Ectodermal cell (in vitro differentiated cells): Measurements from ENCODE around the gene DSCAM.

Experiments
- H3K27ac ChIP-seq: 2 replicates; pipeline ENCODE4 v1.7.0; 2013; ENCODE audit warnings: mild to moderate bottlenecking, low read depth, low read length; ENCODE audit not compliant: insufficient read depth, poor library complexity, severe bottlenecking
- H3K27me3 ChIP-seq: 2 replicates; pipeline ENCODE4 v1.7.0; 2013; ENCODE audit warnings: mild to moderate bottlenecking, low read length; ENCODE audit not compliant: insufficient read depth, control insufficient read depth, poor library complexity, severe bottlenecking
- H3K36me3 ChIP-seq: one replicate; pipeline ENCODE4 v1.7.0; 2013; ENCODE audit warnings: low read length; ENCODE audit not compliant: control insufficient read depth, insufficient read depth
- H3K4me1 ChIP-seq: one replicate; pipeline ENCODE4 v1.7.0; 2013; ENCODE audit warnings: low read length; ENCODE audit not compliant: control insufficient read depth, insufficient read depth
- H3K4me3 ChIP-seq: 2 replicates; pipeline ENCODE4 v1.7.0; 2013; ENCODE audit warnings: low read depth, low read length, control low read depth; ENCODE audit not compliant: insufficient read depth
- H3K9me3 ChIP-seq: 2 replicates; pipeline ENCODE4 v1.7.0; 2013; ENCODE audit warnings: mild to moderate bottlenecking, low read length, moderate library complexity; ENCODE audit not compliant: control insufficient read depth
- WGBS, 2 experiments: methylation state at CpG; one replicate each; pipeline ENCODE4 v1.1.7; 2013; ENCODE audit warnings: missing lambda C conversion rate in 2 of 2; 5-methylcytosine and 5-hydroxymethylcytosine counted together

The DSCAM gene

GRCh38 chr21:40070871-40071270, 776.1 kb downstream of the DSCAM start:
- no peak overlapping the region for H3K4me3 ChIP-seq
- no peaks in the 10 kb centered on the region for H3K9me3 ChIP-seq
- H3K36me3 ChIP-seq, result no peaks in the 10 kb centered on the region
- no peak overlapping the region for H3K27ac ChIP-seq
- H3K4me1 ChIP-seq, result no peaks in the 10 kb centered on the region
- H3K27me3 ChIP-seq, result no peaks in the 10 kb centered on the region
- WGBS, 2 experiments, result 96 to 98% methylated on average over 4 of the region's 4 CpGs

DNA sequence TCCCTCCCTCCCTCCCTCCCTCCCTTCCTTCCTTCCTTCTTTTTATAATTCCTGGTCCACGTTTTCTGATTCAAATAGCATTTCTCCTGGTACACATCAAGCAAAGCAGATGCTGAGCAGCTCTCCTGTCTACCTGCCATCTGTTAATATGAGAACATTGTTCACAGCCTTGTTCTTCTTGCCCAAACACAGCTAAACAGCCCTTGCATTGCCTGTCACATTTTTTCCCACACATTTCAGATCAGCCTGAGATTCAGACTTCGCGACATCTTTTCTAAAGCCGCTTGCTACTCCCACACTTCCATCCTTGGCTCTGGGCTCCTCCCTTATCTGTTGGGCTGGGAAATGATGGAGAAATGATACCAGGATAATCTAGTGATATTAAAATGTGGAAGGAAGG, 779.2 kb downstream of the DSCAM start:
- H3K27ac ChIP-seq, result no peak overlapping the region
- H3K4me1 ChIP-seq, result no peaks in the 10 kb centered on the region
- WGBS, 2 experiments, result 17 to 82% methylated on average over 1 to 4 of the region's 4 CpGs

DNA sequence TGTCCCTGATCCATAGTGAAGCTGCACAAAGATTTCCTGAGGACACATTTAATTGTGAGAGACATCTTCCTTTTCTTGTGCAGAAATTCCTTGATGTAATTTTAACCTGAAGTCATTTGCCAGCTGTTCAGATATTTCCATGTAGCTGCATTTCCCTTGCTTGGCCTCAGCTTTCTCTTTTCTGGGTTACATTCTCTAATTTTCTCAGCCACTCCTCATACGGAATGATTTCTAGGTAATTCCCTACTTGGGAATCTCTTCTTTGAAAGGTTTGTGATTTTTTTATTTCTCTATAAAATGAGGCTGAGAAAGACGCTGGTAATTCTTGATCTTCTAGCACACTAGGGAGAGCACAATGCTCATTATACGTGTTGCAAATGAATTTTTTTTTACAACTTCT, 780.7 kb downstream of the DSCAM start:
- 88 to 94% methylated on average over 3 of the region's 3 CpGs for WGBS, 2 experiments

More for the DNA sequence above, 779.2 kb downstream of the DSCAM start:
- Histone ChIP-seq H3K36me3 (no peaks in the 10 kb centered on the region), H3K27me3 (no peaks in the 10 kb centered on the region), H3K9me3 (no peaks in the 10 kb centered on the region), H3K4me3 (no peak overlapping the region)

GRCh38 chr21:40060083-40060677, 786.8 kb downstream of the DSCAM start:
- no peak overlapping the region for H3K27ac ChIP-seq
- no peaks in the 10 kb centered on the region for H3K9me3 ChIP-seq
- H3K4me1 ChIP-seq, result no peaks in the 10 kb centered on the region
- H3K4me3 ChIP-seq, result no peak overlapping the region
- WGBS, 2 experiments, result 94 to 96% methylated on average over 7 of the region's 7 CpGs
- H3K27me3 ChIP-seq, result no peaks in the 10 kb centered on the region
- H3K36me3 ChIP-seq, result no peaks in the 10 kb centered on the region

More for the DNA sequence above, 780.7 kb downstream of the DSCAM start:
- H3K9me3 ChIP-seq, result no peaks in the 10 kb centered on the region
- H3K4me3 ChIP-seq, result no peak overlapping the region
- H3K27me3 ChIP-seq, result no peaks in the 10 kb centered on the region
- no peaks in the 10 kb centered on the region for H3K36me3 ChIP-seq
- no peak overlapping the region for H3K27ac ChIP-seq
- H3K4me1 ChIP-seq, result no peaks in the 10 kb centered on the region

DNA sequence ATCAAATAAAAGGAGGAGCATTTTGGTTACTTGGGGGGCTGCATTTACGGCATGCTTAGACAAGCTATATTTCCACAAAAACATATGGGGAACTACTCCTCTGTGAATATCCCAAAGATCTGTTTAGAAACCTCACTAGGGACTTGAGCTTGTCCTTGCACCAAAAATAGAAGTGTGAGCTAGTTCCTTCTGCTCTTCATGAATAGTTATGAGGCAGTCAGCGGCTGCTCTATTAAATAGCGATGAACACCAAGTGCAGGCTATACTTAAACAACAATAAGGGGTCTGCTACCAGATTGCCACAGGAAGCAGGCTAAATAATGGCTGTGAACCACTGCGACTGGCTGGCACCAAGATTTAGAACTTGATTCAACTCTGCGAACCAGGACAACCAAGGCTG, 789.6 kb downstream of the DSCAM start:
- Histone ChIP-seq H3K4me3 (no peak overlapping the region), H3K9me3 (no peaks in the 10 kb centered on the region), H3K36me3 (no peaks in the 10 kb centered on the region), H3K4me1 (no peaks in the 10 kb centered on the region), H3K27ac (no peak overlapping the region), H3K27me3 (no peaks in the 10 kb centered on the region)
- 95 to 96% methylated on average over 5 of the region's 5 CpGs for WGBS, 2 experiments

GRCh38 chr21:40056031-40056430, 790.9 kb downstream of the DSCAM start:
- no peaks in the 10 kb centered on the region for H3K27me3 ChIP-seq
- H3K36me3 ChIP-seq, result no peaks in the 10 kb centered on the region
- no peaks in the 10 kb centered on the region for H3K4me1 ChIP-seq
- H3K4me3 ChIP-seq, result no peak overlapping the region
- H3K27ac ChIP-seq, result no peak overlapping the region
- no peaks in the 10 kb centered on the region for H3K9me3 ChIP-seq
- WGBS, 2 experiments, result 91 to 92% methylated on average over 2 of the region's 3 CpGs

DNA sequence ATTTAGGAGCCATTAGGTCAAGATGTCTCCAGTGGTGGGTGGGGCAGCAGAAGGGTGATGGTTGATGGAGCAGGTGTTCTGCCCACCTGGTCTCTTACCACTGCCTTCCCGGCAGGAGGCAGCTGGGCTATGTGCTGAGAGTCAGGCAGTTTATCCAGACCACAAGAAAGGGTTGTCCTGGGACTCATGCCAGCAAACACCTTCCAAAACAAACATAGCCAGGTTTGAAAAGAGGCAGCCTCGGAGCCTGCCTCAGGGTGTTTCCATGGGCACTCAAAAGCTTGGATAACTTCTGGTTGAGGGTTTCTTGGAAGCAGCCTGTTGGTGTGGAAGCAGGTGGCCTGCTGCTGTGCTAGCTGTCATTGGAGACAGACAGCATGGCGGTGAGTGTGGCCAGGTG, 792.6 kb downstream of the DSCAM start:
- WGBS, 2 experiments, result 91 to 96% methylated on average over 3 of the region's 3 CpGs
- Histone ChIP-seq H3K27ac (no peak overlapping the region), H3K4me3 (no peak overlapping the region), H3K9me3 (no peaks in the 10 kb centered on the region), H3K27me3 (no peaks in the 10 kb centered on the region), H3K4me1 (no peaks in the 10 kb centered on the region), H3K36me3 (no peaks in the 10 kb centered on the region)

- WGBS, 2 experiments, result 93 to 97% methylated on average over 11 of the region's 11 CpGs
- H3K36me3 ChIP-seq, result no peaks in the 10 kb centered on the region
- no peaks in the 10 kb centered on the region for H3K27me3 ChIP-seq
- H3K4me3 ChIP-seq, result no peak overlapping the region
- peaks cover 3% of the 10 kb centered on the region for H3K4me1 ChIP-seq
- H3K27ac ChIP-seq, result no peak overlapping the region
- no peaks in the 10 kb centered on the region for H3K9me3 ChIP-seq
Observed at GRCh38 chr21:40053007-40053406, 794.0 kb downstream of the DSCAM start.

- Histone ChIP-seq H3K9me3 (no peaks in the 10 kb centered on the region), H3K27me3 (no peaks in the 10 kb centered on the region), H3K36me3 (no peaks in the 10 kb centered on the region), H3K4me3 (no peak overlapping the region), H3K27ac (no peak overlapping the region), H3K4me1 (peaks cover 3% of the 10 kb centered on the region)
- WGBS, 2 experiments, result 86 to 97% methylated on average over 2 of the region's 2 CpGs
Observed at GRCh38 chr21:40052276-40052675, 794.7 kb downstream of the DSCAM start.

- H3K27ac ChIP-seq, result no peak overlapping the region
- H3K27me3 ChIP-seq, result no peaks in the 10 kb centered on the region
- no peaks in the 10 kb centered on the region for H3K36me3 ChIP-seq
- 92 to 94% methylated on average over 11 of the region's 11 CpGs for WGBS, 2 experiments
- no peaks in the 10 kb centered on the region for H3K9me3 ChIP-seq
- H3K4me3 ChIP-seq, result no peak overlapping the region
- H3K4me1 ChIP-seq, result peaks cover 3% of the 10 kb centered on the region
Observed at GRCh38 chr21:40051801-40052200, 795.2 kb downstream of the DSCAM start.

- Histone ChIP-seq H3K9me3 (no peaks in the 10 kb centered on the region), H3K4me1 (peaks cover 3% of the 10 kb centered on the region), H3K36me3 (no peaks in the 10 kb centered on the region), H3K4me3 (no peak overlapping the region), H3K27ac (no peak overlapping the region), H3K27me3 (no peaks in the 10 kb centered on the region)
- WGBS, 2 experiments, result 77% methylated on average over 7 of the region's 7 CpGs
Observed at GRCh38 chr21:40049931-40050290, 797.0 kb downstream of the DSCAM start.
